Ectodermal cell (in vitro differentiated cells): ENCODE results near the gene EBLN2. TPM values are rescaled to one million over a fixed set of nuclear protein-coding genes. Genes with fewer than 3 reads are reported as not detected.
A peak's percentile ranks its signal among the peaks of the same experiment; 100 is the strongest.

Experiments
- H3K27ac ChIP-seq: 2 replicates; pipeline ENCODE4 v1.7.0; 2013; ENCODE audit warnings: mild to moderate bottlenecking, low read depth, low read length; ENCODE audit not compliant: insufficient read depth, poor library complexity, severe bottlenecking
- H3K27me3 ChIP-seq: 2 replicates; pipeline ENCODE4 v1.7.0; 2013; ENCODE audit warnings: mild to moderate bottlenecking, low read length; ENCODE audit not compliant: insufficient read depth, control insufficient read depth, poor library complexity, severe bottlenecking
- H3K36me3 ChIP-seq: one replicate; pipeline ENCODE4 v1.7.0; 2013; ENCODE audit warnings: low read length; ENCODE audit not compliant: control insufficient read depth, insufficient read depth
- H3K4me1 ChIP-seq: one replicate; pipeline ENCODE4 v1.7.0; 2013; ENCODE audit warnings: low read length; ENCODE audit not compliant: control insufficient read depth, insufficient read depth
- H3K4me3 ChIP-seq: 2 replicates; pipeline ENCODE4 v1.7.0; 2013; ENCODE audit warnings: low read depth, low read length, control low read depth; ENCODE audit not compliant: insufficient read depth
- H3K9me3 ChIP-seq: 2 replicates; pipeline ENCODE4 v1.7.0; 2013; ENCODE audit warnings: mild to moderate bottlenecking, low read length, moderate library complexity; ENCODE audit not compliant: control insufficient read depth
- WGBS, 2 experiments: methylation state at CpG; one replicate each; pipeline ENCODE4 v1.1.7; 2013; ENCODE audit warnings: missing lambda C conversion rate in 2 of 2; 5-methylcytosine and 5-hydroxymethylcytosine counted together
- polyA plus RNA-seq, 4 experiments: library from polyadenylated mRNA; stranded (reverse); fragments of 50-300 nt; gene quantifications; one replicate each; pipeline ENCODE4 v1.2.3, GENCODE V29; 2013

The EBLN2 gene
- 2.1 TPM for polyA plus RNA-seq (2013, experiment 1 of 4)
- polyA plus RNA-seq (2013, experiment 2 of 4), result 3.5 TPM
- polyA plus RNA-seq (2013, experiment 3 of 4), result 3.1 TPM
- polyA plus RNA-seq (2013, experiment 4 of 4), result 3.1 TPM

DNA sequence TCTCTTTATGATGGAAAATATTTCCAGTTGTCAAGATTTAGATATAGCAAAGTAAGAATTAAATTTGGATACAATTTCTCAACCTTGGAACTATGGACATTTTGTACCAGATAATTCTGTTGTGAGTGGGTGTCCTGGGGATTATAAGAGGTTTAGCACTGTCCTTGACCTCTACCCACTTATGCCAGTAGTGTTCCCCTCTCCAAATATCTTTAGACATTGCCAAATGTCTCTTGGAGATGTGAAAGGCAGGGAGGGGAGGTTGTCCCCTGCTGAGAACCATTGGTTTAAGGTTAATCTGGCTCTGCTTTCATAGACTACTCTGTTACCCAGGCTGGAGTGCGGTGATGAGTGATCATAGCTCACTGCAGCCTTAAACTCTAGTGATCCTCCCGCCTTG, at the start of gene EBLN2:
EBLN2 (plus strand) TSS at position 244 of the 400 bp plus-strand sequence. CDS start 423 bp downstream, outside the sequence.
- no peak within 1 kb of the TSS for H3K27ac ChIP-seq
- no peak within 1 kb of the TSS for H3K4me3 ChIP-seq
- WGBS, 2 experiments, result 85 to 91% methylated on average over 2 of the region's 2 CpGs

DNA sequence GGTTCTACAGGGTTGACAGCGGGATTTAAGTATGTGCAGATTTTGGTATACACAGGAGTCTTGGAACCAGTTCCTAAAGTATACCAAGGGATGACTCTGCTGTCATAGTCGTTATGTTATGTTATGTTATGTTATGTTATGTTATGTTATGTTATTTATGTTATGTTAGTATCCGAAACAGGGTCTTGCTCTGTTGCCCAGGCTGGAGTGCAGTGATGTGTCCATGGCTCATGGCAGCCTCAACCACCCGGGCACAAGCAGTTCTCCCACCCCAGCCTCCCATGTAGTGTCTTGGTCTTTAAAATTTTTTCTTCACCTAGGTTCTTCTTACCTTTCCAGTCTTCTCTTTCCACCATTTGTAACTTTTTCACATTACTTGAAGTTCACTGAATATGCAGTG, 43.2 kb upstream of the EBLN2 start:
- WGBS, 2 experiments, result 89 to 93% methylated on average over 4 of the region's 4 CpGs
- H3K36me3 ChIP-seq, result peaks cover 7% of the 10 kb centered on the region

More for the DNA sequence above, at the start of gene EBLN2:
- Histone ChIP-seq H3K9me3 (no peaks in the 10 kb centered on the region), H3K4me1 (no peaks in the 10 kb centered on the region), H3K27me3 (no peaks in the 10 kb centered on the region), H3K36me3 (peaks cover 10% of the 10 kb centered on the region)

DNA sequence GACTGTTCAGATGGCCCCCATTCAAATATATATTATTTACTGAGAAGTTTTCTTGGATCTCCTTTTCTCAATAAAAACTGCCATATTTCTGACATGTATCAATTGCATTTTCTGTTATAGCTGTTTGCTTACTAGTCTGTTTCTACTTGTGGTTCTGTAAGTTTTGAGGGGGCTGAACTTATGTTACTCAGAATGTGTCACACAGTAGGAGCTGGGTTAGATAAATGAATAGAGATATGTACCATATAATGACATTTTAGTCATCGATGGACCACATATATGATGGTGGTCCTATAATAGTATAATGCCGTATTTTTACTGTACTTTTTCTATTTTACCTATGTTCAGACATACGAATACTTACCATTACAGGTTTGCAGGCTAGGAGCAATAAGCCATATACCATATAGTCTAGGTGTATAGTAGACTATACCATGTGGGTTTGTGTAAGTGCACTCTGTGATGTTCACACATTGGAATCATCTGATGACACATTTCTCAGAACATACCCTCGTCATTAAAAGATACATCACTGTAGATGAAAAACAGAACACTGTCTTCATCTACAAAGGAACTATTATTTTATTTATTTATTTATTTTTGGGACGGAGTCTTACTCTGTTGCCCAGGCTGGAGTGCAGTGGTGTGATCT, 42.5 kb upstream of the EBLN2 start:
- H3K27me3 ChIP-seq, result no peaks in the 10 kb centered on the region
- WGBS, 2 experiments, result 88 to 92% methylated on average over 2 of the region's 5 CpGs
- H3K36me3 ChIP-seq, result peaks cover 7% of the 10 kb centered on the region
- H3K4me3 ChIP-seq, result no peak overlapping the region
- no peaks in the 10 kb centered on the region for H3K9me3 ChIP-seq
- H3K4me1 ChIP-seq, result no peaks in the 10 kb centered on the region
- H3K27ac ChIP-seq, result no peak overlapping the region

More for the DNA sequence above, 43.2 kb upstream of the EBLN2 start:
- Histone ChIP-seq H3K9me3 (no peaks in the 10 kb centered on the region), H3K27me3 (no peaks in the 10 kb centered on the region), H3K4me3 (no peak overlapping the region), H3K4me1 (no peaks in the 10 kb centered on the region), H3K27ac (no peak overlapping the region)

DNA sequence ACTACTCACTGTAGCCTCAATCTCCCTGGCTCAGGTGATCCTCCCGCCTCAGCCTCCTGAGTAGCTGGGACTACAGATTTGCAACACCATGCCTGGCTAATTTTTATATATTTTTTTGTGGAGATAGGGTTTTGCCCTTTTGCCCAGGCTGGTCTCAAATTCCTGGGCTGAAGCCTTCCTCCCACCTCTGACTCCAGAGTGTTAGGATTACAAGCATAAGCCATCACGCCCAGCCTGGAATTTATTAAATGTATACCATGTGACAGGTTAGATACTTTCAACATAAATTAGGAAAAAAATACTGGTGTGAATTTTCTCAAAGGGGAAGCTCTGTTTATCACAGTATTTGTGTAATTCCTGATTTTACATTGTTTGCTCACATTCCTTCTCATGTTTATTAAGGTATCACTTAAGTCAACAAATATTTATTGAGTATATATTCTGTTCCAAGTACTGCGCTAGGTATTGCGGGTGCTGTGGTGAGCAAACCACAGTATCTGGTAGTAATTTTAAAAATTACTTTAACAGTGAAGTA, 40.1 kb upstream of the EBLN2 start:
- Histone ChIP-seq H3K27me3 (no peaks in the 10 kb centered on the region), H3K27ac (no peak overlapping the region), H3K4me3 (no peak overlapping the region), H3K9me3 (no peaks in the 10 kb centered on the region), H3K36me3 (no peaks in the 10 kb centered on the region), H3K4me1 (no peaks in the 10 kb centered on the region)
- 59 to 65% methylated on average over 1 to 2 of the region's 4 CpGs for WGBS, 2 experiments

GRCh38 chr3:73024836-73025235, 36.6 kb upstream of the EBLN2 start:
- Histone ChIP-seq H3K27ac (no peak overlapping the region), H3K4me1 (no peaks in the 10 kb centered on the region), H3K4me3 (no peak overlapping the region), H3K36me3 (no peaks in the 10 kb centered on the region), H3K27me3 (no peaks in the 10 kb centered on the region), H3K9me3 (no peaks in the 10 kb centered on the region)

DNA sequence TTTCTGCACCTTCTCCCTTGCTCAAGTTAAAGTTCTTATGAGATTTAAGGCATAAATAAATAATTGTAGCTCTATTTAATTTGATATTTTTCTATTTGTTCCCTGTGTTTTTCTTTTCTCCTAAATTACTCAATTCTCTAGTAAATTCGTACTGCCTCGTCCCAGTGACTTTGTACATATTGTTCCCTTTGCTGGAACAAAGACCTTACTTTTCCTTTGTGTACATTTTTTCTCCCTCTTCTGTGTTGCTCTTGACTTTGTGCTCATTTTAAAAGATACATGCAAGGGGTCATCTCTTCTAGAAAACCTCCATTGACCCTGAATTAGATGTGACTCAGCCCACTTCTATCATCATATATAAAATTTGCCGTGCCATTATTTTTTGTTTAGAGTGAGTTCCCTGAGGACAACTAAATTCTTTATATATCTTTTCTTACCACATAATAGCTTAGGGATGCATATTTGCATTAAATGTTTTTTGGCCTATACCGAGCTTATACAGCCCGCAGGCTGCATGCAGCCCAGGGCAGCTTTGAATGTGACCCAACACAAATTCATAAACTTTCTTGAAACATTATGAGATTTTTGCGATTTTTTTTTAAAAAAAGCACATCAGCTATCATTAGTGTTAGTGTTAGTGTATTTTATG, 35.2 kb upstream of the EBLN2 start:
- no peaks in the 10 kb centered on the region for H3K9me3 ChIP-seq
- 84 to 86% methylated on average over 4 to 6 of the region's 6 CpGs for WGBS, 2 experiments
- H3K27ac ChIP-seq, result no peak overlapping the region
- H3K4me1 ChIP-seq, result no peaks in the 10 kb centered on the region
- no peak overlapping the region for H3K4me3 ChIP-seq
- H3K27me3 ChIP-seq, result no peaks in the 10 kb centered on the region
- H3K36me3 ChIP-seq, result no peaks in the 10 kb centered on the region

DNA sequence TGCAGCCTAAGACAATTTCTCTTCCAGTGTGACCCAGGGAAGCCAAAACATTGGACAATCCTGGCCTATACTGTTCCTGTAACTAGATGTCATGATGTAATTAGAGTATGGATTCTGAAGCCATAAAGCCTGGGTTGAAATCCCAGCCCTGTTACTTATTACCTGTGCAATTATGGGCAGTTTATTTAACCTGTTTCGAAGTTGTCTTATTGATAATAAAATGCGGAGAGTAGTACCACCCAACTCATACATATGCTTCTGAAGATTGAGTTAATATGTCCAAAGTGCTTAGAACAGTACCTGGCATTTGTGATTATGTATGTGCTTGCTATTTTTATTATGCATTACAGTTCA, 34.7 kb upstream of the EBLN2 start:
- Histone ChIP-seq H3K4me3 (no peak overlapping the region), H3K27me3 (no peaks in the 10 kb centered on the region), H3K27ac (no peak overlapping the region), H3K4me1 (no peaks in the 10 kb centered on the region), H3K9me3 (no peaks in the 10 kb centered on the region), H3K36me3 (no peaks in the 10 kb centered on the region)
- 83% methylated on average over 2 of the region's 2 CpGs; no CpG with 5 or more reads in 1 of the 2 experiments for WGBS, 2 experiments

GRCh38 chr3:73028803-73029202, 32.7 kb upstream of the EBLN2 start:
- Histone ChIP-seq H3K27ac (no peak overlapping the region), H3K4me3 (no peak overlapping the region), H3K27me3 (no peaks in the 10 kb centered on the region), H3K36me3 (no peaks in the 10 kb centered on the region), H3K9me3 (no peaks in the 10 kb centered on the region), H3K4me1 (no peaks in the 10 kb centered on the region)
- 79 to 81% methylated on average over 4 of the region's 4 CpGs for WGBS, 2 experiments

GRCh38 chr3:73029321-73029796, 32.1 kb upstream of the EBLN2 start:
- no peak overlapping the region for H3K4me3 ChIP-seq
- H3K27ac ChIP-seq, result peak overlapping the region; percentile 33
- H3K36me3 ChIP-seq, result no peaks in the 10 kb centered on the region
- H3K27me3 ChIP-seq, result no peaks in the 10 kb centered on the region
- 94 to 96% methylated on average over 1 of the region's 1 CpG for WGBS, 2 experiments
- H3K9me3 ChIP-seq, result no peaks in the 10 kb centered on the region
- H3K4me1 ChIP-seq, result no peaks in the 10 kb centered on the region

DNA sequence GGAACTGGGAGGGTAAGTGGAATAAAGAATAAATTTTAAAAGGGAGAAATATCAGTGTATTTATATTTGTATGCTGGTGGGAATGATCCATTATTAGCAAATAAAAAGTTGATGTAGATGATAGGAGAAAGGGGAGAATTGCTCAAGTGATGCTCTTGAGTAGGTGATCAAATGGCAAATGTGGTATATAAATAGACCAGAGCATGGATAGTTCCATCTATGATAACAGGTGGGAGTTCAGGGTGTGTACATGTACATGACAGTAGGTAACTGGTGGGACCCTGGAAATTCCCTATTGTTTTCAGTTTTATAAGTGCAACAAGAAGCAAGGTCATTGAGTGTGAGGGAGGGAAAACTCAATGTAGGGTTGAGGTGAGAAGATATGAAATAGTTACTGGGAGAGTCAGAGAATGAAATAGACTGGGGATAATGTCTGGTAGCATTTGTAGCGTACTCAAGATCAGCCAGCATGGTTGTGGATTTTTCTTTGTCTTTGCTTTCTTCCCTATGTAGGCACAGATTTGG, 31.3 kb upstream of the EBLN2 start:
- Histone ChIP-seq H3K4me3 (no peak overlapping the region), H3K36me3 (no peaks in the 10 kb centered on the region), H3K27me3 (no peaks in the 10 kb centered on the region), H3K4me1 (no peaks in the 10 kb centered on the region), H3K9me3 (no peaks in the 10 kb centered on the region), H3K27ac (no peak overlapping the region)
- WGBS, 2 experiments, result 94 to 97% methylated on average over 1 of the region's 1 CpG
